Thoracic aorta (tissue), 2 donors: ENCODE data around the gene LENEP. TPM values are rescaled to one million over a fixed set of nuclear protein-coding genes. Genes with fewer than 3 reads are reported as not detected.

ENCODE experiments used
- ATAC-seq: fragments of 150-250 bp; one replicate; pipeline ENCODE4 v1.8.0; 2017; ENCODE audit warnings: low read depth; ENCODE audit not compliant: insufficient number of reproducible peaks, low FRiP score
- DNase-seq: peaks from one replicate; pipeline ENCODE4 v3.0.0-alpha.2; 2020; ENCODE audit warnings: low spot score
- H3K27ac ChIP-seq, 2 donors: fragments of 200-600 bp; sonication (generic); 1 replicate in 1 of 2; 2 replicates in 1 of 2; pipeline ENCODE4 v1.5.1; 2016; ENCODE audit warnings: mild to moderate bottlenecking in 2 of 2, moderate library complexity in 2 of 2
- H3K27me3 ChIP-seq: fragments of 200-600 bp; sonication (generic); replicated peaks from 2 replicates; pipeline ENCODE4 v1.6.0; 2016; ENCODE audit warnings: mild to moderate bottlenecking; ENCODE audit not compliant: insufficient read depth
- H3K36me3 ChIP-seq: fragments of 200-600 bp; sonication (generic); one replicate; pipeline ENCODE4 v1.5.1; 2016
- H3K4me1 ChIP-seq, 2 donors: fragments of 200-600 bp; sonication (generic); 1 replicate in 1 of 2; 2 replicates in 1 of 2; pipeline versions ENCODE4 v1.5.1 to v1.6.0; 2016; ENCODE audit warnings: low read depth in 2 of 2, mild to moderate bottlenecking in 1 of 2; ENCODE audit not compliant: control insufficient read depth in 1 of 2
- H3K4me3 ChIP-seq: fragments of 200-600 bp; sonication (generic); 2 replicates; pipeline ENCODE4 v1.5.1; 2016; ENCODE audit warnings: mild to moderate bottlenecking
- H3K9me3 ChIP-seq: fragments of 200-600 bp; sonication (generic); 2 replicates; pipeline ENCODE4 v1.5.1; 2016
- CTCF ChIP-seq: fragments of 200-600 bp; sonication (generic); IDR thresholded peaks from one replicate; pipeline ENCODE4 v1.5.1; 2019; ENCODE audit warnings: antibody characterized with exemption
- total RNA-seq, 2 donors: library from RNA; depleted of rRNA; stranded (reverse); fragments of >200 nt; gene quantifications; one replicate each; pipeline versions ENCODE4 v1.1.0 to v1.2.3, GENCODE V29; 2016

Gene LENEP
- total RNA-seq, 2 donors from 2014 or later, result not detected

- Histone ChIP-seq H3K4me3 (peak within 1 kb of the TSS; percentile 91), H3K27ac (peak within 1 kb of the TSS; percentile 96 to 97), H3K9me3 (no peaks in the 10 kb centered on the region), H3K4me1 (peaks cover 19 to 32% of the 10 kb centered on the region in 2 donors), H3K36me3 (peaks cover 33% of the 10 kb centered on the region), H3K27me3 (no peaks in the 10 kb centered on the region)
- ATAC-seq, result peak; percentile 67
- peak; percentile 32 for DNase-seq
- TF ChIP-seq CTCF, result peak; percentile 46
Observed at GRCh38 chr1:154961207-154962155, 31.9 kb upstream of the LENEP start, which contains the start of gene PYGO2. PYGO2 (minus strand) TSS chr1:154961782; CDS start chr1:154961576, 206 bp downstream.

GRCh38 chr1:154962156-154962749 is 31.1 kb upstream of the LENEP start:
- Histone ChIP-seq H3K4me3 (peak overlapping the region; percentile 91), H3K36me3 (peaks cover 40% of the 10 kb centered on the region), H3K27ac (peak overlapping the region; percentile 96 to 97), H3K4me1 (peaks cover 13 to 24% of the 10 kb centered on the region in 2 donors), H3K9me3 (no peaks in the 10 kb centered on the region), H3K27me3 (no peaks in the 10 kb centered on the region)
- DNase-seq, result no peak
- no peak for ATAC-seq
- TF ChIP-seq CTCF, result no peak

- Histone ChIP-seq H3K9me3 (no peaks in the 10 kb centered on the region), H3K4me3 (peak overlapping the region; percentile 91), H3K36me3 (peaks cover 44% of the 10 kb centered on the region), H3K27me3 (no peaks in the 10 kb centered on the region), H3K27ac (peak overlapping the region in 1 of 2 donors; percentile 97), H3K4me1 (peaks cover 12 to 21% of the 10 kb centered on the region in 2 donors)
- ATAC-seq (no peak), DNase-seq (no peak)
- no peak for TF ChIP-seq CTCF
Observed at GRCh38 chr1:154962795-154963330, 30.5 kb upstream of the LENEP start.

GRCh38 chr1:154963643-154964042 is 29.7 kb upstream of the LENEP start:
- Histone ChIP-seq H3K9me3 (no peaks in the 10 kb centered on the region), H3K27me3 (no peaks in the 10 kb centered on the region), H3K4me3 (no peak overlapping the region), H3K4me1 (peaks cover 13 to 22% of the 10 kb centered on the region in 2 donors), H3K27ac (no peak overlapping the region), H3K36me3 (peaks cover 41% of the 10 kb centered on the region)
- TF ChIP-seq CTCF, result no peak
- ATAC-seq, result no peak
- DNase-seq, result no peak

- Histone ChIP-seq H3K4me1 (peaks cover 18 to 30% of the 10 kb centered on the region in 2 donors), H3K27me3 (no peaks in the 10 kb centered on the region), H3K27ac (no peak overlapping the region), H3K4me3 (no peak overlapping the region), H3K9me3 (no peaks in the 10 kb centered on the region), H3K36me3 (peaks cover 36% of the 10 kb centered on the region)
- TF ChIP-seq CTCF, result no peak
- DNase-seq (no peak), ATAC-seq (no peak)
Observed at GRCh38 chr1:154964359-154964758, 29.0 kb upstream of the LENEP start.
